K562 (cell line): Measurements from ENCODE around the gene SEH1L. TPM values are rescaled to one million over a fixed set of nuclear protein-coding genes. Genes with fewer than 3 reads are reported as not detected.
A peak's percentile ranks its signal among the peaks of the same experiment; 100 is the strongest.

ENCODE experiments used
- BCOR ChIP-seq: fragments of 450-650 bp; IDR thresholded peaks from 2 replicates; pipeline ENCODE4 v1.6.1; 2016
- CREB3 ChIP-seq: fragments of 450-650 bp; conservative IDR thresholded peaks from 2 replicates; pipeline ENCODE4 v1.6.1; 2016; ENCODE audit warnings: missing genetic modification characterization, low read depth, mild to moderate bottlenecking, missing compliant biosample characterization, moderate library complexity
- HMGN3 ChIP-seq: IDR thresholded peaks from 2 replicates; pipeline ENCODE4 v1.6.1; 2011; ENCODE audit warnings: borderline replicate concordance, low read depth, mild to moderate bottlenecking, mixed read lengths, low read length; ENCODE audit not compliant: insufficient read length; ENCODE audit errors: extremely low read depth
- JUN ChIP-seq, 2 experiments: sonication (generic) in 1 of 2; formaldehyde crosslinking in 1 of 2; IDR thresholded peaks; 2 replicates each; pipeline versions ENCODE4 v1.6.1 to v1.8.0; 2012 to 2022; ENCODE audit warnings: borderline replicate concordance in 2 of 2, mild to moderate bottlenecking in 2 of 2, improper control_type of control experiment in 1 of 2, low read depth in 1 of 2, low read length in 1 of 2, missing genetic modification reagents in 1 of 2
- MIER1 ChIP-seq: fragments of 450-650 bp; IDR thresholded peaks from 2 replicates; pipeline ENCODE4 v1.6.1; 2016; ENCODE audit warnings: antibody characterized with exemption, mild to moderate bottlenecking, low read depth
- NR2C2 ChIP-seq, 2 experiments: fragments of 200-800 bp in 1 of 2; sonication (Bioruptor generic) in 1 of 2; sonication (generic) in 1 of 2; formaldehyde crosslinking in 1 of 2; IDR thresholded peaks; 2 replicates each; pipeline versions ENCODE4 v1.6.1 to v1.8.0; 2016 to 2022; ENCODE audit warnings: mild to moderate bottlenecking in 1 of 2, missing compliant biosample characterization in 1 of 2, missing genetic modification characterization in 1 of 2, missing genetic modification reagents in 1 of 2
- NR3C1 ChIP-seq: sonication (generic); formaldehyde crosslinking; IDR thresholded peaks from 2 replicates; pipeline ENCODE4 v1.8.1; 2022; ENCODE audit warnings: missing genetic modification reagents
- UBTF ChIP-seq, 2 experiments: IDR thresholded peaks; 2 replicates each; pipeline ENCODE4 v1.6.1; 2012; ENCODE audit warnings: improper control_type of control experiment in 2 of 2, low read depth in 2 of 2, low read length in 2 of 2, borderline replicate concordance in 1 of 2
- ZBTB1 ChIP-seq: sonication (generic); formaldehyde crosslinking; IDR thresholded peaks from 2 replicates; pipeline ENCODE4 v1.8.1; 2023; ENCODE audit warnings: missing genetic modification reagents, low read depth, mild to moderate bottlenecking, borderline replicate concordance
- ZNF212 ChIP-seq: fragments of 450-650 bp; formaldehyde crosslinking; IDR thresholded peaks from 2 replicates; pipeline ENCODE4 v1.4.0; 2020; ENCODE audit warnings: mild to moderate bottlenecking
- ZNF717 ChIP-seq: fragments of 250-450 bp; sonication (Bioruptor Pico); IDR thresholded peaks from 2 replicates; pipeline ENCODE4 v1.5.0; 2021
- ZNF830 ChIP-seq: fragments of 250-450 bp; sonication (Bioruptor Pico); IDR thresholded peaks from 2 replicates; pipeline ENCODE4 v1.5.0; 2021; ENCODE audit warnings: mild to moderate bottlenecking
- polyA plus RNA-seq, 8 experiments: library from polyadenylated mRNA; depleted of rRNA in 4 of 8; stranded (reverse) in 5 of 8; unstranded in 3 of 8; fragments of >200 nt; fragmentation: Nextera tagmentation in 2 of 8; fragmentation: Illumina TruSeq in 1 of 8; extraction: Ambion mirVana in 2 of 8; extraction: Trizol in 1 of 8; gene quantifications; 2 replicates each; pipeline versions ENCODE4 v1.2.1 to v1.2.3, GENCODE V29; 2011 to 2014; ENCODE audit warnings: inconsistent platforms in 1 of 8, missing spikeins in 1 of 8
- total RNA-seq, 7 experiments: library from RNA; depleted of rRNA in 6 of 7; stranded (reverse); fragments of >200 nt in 6 of 7; fragmentation: Illumina TruSeq in 2 of 7; extraction: Trizol in 2 of 7; gene quantifications; 2 replicates each; pipeline versions ENCODE4 v1.2.1 to v1.2.3, GENCODE V29; 2011 to 2021; ENCODE audit warnings: low replicate concordance in 1 of 7
- TF ChIP-seq, protein P1 (sequence below): IDR thresholded peaks from 2 replicates; pipeline ENCODE4 v1.6.1; 2012; ENCODE audit warnings: low read depth, low read length, improper control_type of control experiment, borderline replicate concordance
- TF ChIP-seq, protein P2 (sequence below): sonication (generic); formaldehyde crosslinking; IDR thresholded peaks from 2 replicates; pipeline ENCODE4 v1.8.1; 2023; ENCODE audit warnings: missing genetic modification reagents, mild to moderate bottlenecking, borderline replicate concordance

SEH1L gene
- total and polyA plus RNA-seq, 9 of the 15 experiments (the other 6 are each of a cell fraction or from before 2014, with no cell fraction given), result 62.2 to 180 (median 108) TPM

- TF ChIP-seq UBTF (IDR thresholded peaks at IDR 0.05; ENCODE audit: borderline replicate concordance in 1 of 2, low read depth in 2 of 2, low read length in 2 of 2) (peak in 1 of 2 experiments; percentile 61; a peak in 1 of 4 replicates), ZNF830 (0 out of 2 replicates have a peak, but pooled peaks have one; percentile 58), JUN (IDR thresholded peaks at IDR 0.05; ENCODE audit: borderline replicate concordance, low read depth, low read length) (no peak), JUN (CRISPR knock-in tag; IDR thresholded peaks at IDR 0.05; ENCODE audit: borderline replicate concordance) (0 out of 2 replicates have a peak, but pooled peaks have one; percentile 37), ZBTB1 (CRISPR knock-in tag) (peak; percentile 51; the same call in 1 of the 2 replicates), BCOR (peak; percentile 23; the same call in 1 of the 2 replicates), HMGN3 (peak; percentile 35), ZNF212 (CRISPR knock-in tag) (no peak), ZNF717 (CRISPR knock-in tag) (no peak), NR3C1 (no peak), MIER1 (0 out of 2 replicates have a peak, but pooled peaks have one; percentile 32), NR2C2 (CRISPR knock-in tag; IDR thresholded peaks at IDR 0.05) (no peak), NR2C2 (tag; IDR thresholded peaks at IDR 0.05) (no peak), CREB3 (tag) (no peak)
- TF ChIP-seq, protein P1, sequence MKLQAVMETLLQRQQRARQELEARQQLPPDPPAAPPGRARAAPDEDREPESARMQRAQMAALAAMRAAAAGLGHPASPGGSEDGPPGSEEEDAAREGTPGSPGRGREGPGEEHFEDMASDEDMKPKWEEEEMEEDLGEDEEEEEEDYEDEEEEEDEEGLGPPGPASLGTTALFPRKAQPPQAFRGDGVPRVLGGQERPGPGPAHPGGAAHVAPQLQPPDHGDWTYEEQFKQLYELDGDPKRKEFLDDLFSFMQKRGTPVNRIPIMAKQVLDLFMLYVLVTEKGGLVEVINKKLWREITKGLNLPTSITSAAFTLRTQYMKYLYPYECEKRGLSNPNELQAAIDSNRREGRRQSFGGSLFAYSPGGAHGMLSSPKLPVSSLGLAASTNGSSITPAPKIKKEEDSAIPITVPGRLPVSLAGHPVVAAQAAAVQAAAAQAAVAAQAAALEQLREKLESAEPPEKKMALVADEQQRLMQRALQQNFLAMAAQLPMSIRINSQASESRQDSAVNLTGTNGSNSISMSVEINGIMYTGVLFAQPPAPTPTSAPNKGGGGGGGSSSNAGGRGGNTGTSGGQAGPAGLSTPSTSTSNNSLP, result no peak
- TF ChIP-seq, protein P2, sequence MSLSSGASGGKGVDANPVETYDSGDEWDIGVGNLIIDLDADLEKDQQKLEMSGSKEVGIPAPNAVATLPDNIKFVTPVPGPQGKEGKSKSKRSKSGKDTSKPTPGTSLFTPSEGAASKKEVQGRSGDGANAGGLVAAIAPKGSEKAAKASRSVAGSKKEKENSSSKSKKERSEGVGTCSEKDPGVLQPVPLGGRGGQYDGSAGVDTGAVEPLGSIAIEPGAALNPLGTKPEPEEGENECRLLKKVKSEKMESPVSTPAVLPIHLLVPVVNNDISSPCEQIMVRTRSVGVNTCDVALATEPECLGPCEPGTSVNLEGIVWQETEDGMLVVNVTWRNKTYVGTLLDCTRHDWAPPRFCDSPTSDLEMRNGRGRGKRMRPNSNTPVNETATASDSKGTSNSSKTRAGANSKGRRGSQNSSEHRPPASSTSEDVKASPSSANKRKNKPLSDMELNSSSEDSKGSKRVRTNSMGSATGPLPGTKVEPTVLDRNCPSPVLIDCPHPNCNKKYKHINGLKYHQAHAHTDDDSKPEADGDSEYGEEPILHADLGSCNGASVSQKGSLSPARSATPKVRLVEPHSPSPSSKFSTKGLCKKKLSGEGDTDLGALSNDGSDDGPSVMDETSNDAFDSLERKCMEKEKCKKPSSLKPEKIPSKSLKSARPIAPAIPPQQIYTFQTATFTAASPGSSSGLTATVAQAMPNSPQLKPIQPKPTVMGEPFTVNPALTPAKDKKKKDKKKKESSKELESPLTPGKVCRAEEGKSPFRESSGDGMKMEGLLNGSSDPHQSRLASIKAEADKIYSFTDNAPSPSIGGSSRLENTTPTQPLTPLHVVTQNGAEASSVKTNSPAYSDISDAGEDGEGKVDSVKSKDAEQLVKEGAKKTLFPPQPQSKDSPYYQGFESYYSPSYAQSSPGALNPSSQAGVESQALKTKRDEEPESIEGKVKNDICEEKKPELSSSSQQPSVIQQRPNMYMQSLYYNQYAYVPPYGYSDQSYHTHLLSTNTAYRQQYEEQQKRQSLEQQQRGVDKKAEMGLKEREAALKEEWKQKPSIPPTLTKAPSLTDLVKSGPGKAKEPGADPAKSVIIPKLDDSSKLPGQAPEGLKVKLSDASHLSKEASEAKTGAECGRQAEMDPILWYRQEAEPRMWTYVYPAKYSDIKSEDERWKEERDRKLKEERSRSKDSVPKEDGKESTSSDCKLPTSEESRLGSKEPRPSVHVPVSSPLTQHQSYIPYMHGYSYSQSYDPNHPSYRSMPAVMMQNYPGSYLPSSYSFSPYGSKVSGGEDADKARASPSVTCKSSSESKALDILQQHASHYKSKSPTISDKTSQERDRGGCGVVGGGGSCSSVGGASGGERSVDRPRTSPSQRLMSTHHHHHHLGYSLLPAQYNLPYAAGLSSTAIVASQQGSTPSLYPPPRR (CRISPR knock-in tag), result no peak; the same call in 1 of the 2 replicates
Observed at GRCh38 chr18:12947285-12948049, at the start of gene SEH1L (continued).
